Measurements from ENCODE around the gene WNT9B. TPM values are rescaled to one million over a fixed set of nuclear protein-coding genes. Genes with fewer than 3 reads are reported as not detected.

WNT9B gene
- total and polyA plus RNA-seq, 9 of the 15 experiments (the other 6 are each of a cell fraction or from before 2014, with no cell fraction given) = not detected

DNA sequence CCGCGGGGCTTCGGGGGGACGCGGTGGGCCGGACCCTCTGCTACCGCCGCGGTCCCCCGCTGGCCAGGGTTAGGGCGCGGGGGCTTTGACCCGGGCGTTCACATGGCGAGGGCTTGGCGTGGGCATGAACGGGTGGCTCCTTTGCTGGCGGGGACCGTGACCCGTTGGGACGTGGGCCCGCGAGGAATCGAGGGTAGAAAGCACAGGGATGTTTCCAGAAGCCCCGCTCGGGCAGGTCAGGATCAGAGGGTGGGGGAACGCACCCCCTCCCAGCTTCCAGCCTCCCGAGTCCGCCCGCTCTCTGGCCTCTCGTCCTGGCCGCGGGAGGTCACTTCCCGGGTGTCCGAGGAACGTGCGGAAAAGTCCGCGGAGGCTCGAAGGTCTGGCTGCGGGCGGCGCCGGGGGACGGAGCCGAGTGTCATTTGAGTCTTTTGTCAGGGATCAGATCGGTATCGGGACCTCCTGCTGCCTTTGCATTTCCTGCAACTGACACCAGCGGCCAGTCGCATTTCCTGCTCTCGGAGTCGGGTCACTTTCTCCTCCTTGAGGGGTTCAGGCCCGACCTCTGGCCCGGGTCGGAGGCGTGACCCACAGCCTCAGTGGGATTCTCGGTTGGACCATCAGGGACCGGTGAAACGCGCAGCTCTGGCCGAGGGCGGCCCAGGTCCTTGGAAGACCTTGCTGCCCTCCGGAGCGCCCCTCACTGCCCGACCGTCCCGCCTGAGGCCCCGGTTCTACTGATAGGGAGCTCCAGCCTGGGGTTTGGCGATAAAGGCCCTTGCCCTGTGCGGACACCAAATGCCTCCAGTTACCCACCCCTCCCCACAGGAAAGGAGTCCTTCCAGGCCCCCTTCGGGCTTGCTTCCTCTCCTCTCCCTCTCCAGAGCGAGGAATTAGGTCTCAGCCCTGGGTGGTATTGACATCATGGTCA, 32.2 kb upstream of the WNT9B start (continued):
- no peak for TF ChIP-seq SMC3 (conservative IDR thresholded peaks at IDR 0.05; ENCODE audit: insufficient read depth, low read depth, low read length)
- TF ChIP-seq CXXC5 (CRISPR knock-in tag; IDR thresholded peaks at IDR 0.05) = peak; percentile 73
- no peak for TF ChIP-seq ZNF57 (CRISPR knock-in tag; IDR thresholded peaks at IDR 0.05)
- no peak for TF ChIP-seq GTF2E2 (tag; IDR thresholded peaks at IDR 0.05)
- TF ChIP-seq, protein P1, sequence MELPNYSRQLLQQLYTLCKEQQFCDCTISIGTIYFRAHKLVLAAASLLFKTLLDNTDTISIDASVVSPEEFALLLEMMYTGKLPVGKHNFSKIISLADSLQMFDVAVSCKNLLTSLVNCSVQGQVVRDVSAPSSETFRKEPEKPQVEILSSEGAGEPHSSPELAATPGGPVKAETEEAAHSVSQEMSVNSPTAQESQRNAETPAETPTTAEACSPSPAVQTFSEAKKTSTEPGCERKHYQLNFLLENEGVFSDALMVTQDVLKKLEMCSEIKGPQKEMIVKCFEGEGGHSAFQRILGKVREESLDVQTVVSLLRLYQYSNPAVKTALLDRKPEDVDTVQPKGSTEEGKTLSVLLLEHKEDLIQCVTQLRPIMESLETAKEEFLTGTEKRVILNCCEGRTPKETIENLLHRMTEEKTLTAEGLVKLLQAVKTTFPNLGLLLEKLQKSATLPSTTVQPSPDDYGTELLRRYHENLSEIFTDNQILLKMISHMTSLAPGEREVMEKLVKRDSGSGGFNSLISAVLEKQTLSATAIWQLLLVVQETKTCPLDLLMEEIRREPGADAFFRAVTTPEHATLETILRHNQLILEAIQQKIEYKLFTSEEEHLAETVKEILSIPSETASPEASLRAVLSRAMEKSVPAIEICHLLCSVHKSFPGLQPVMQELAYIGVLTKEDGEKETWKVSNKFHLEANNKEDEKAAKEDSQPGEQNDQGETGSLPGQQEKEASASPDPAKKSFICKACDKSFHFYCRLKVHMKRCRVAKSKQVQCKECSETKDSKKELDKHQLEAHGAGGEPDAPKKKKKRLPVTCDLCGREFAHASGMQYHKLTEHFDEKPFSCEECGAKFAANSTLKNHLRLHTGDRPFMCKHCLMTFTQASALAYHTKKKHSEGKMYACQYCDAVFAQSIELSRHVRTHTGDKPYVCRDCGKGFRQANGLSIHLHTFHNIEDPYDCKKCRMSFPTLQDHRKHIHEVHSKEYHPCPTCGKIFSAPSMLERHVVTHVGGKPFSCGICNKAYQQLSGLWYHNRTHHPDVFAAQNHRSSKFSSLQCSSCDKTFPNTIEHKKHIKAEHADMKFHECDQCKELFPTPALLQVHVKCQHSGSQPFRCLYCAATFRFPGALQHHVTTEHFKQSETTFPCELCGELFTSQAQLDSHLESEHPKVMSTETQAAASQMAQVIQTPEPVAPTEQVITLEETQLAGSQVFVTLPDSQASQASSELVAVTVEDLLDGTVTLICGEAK (IDR thresholded peaks at IDR 0.05) = peak; percentile 52
- TF ChIP-seq, protein P1 (CRISPR knock-in tag; IDR thresholded peaks at IDR 0.05) = no peak
- TF ChIP-seq MCM7 (IDR thresholded peaks at IDR 0.05) = no peak
- TF ChIP-seq ZNF12 (CRISPR knock-in tag; IDR thresholded peaks at IDR 0.05) = no peak
- TF ChIP-seq ZBED1 (IDR thresholded peaks at IDR 0.05) = 0 out of 2 replicates have a peak, but pooled peaks have one; percentile 33
- TF ChIP-seq, protein P2, sequence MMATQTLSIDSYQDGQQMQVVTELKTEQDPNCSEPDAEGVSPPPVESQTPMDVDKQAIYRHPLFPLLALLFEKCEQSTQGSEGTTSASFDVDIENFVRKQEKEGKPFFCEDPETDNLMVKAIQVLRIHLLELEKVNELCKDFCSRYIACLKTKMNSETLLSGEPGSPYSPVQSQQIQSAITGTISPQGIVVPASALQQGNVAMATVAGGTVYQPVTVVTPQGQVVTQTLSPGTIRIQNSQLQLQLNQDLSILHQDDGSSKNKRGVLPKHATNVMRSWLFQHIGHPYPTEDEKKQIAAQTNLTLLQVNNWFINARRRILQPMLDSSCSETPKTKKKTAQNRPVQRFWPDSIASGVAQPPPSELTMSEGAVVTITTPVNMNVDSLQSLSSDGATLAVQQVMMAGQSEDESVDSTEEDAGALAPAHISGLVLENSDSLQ (IDR thresholded peaks at IDR 0.05) = no peak
- TF ChIP-seq XRCC5 (IDR thresholded peaks at IDR 0.05; ENCODE audit: low read depth, low read length) = no peak
- TF ChIP-seq POLR2H (tag; IDR thresholded peaks at IDR 0.05; ENCODE audit: low read depth) = no peak
- no peak for TF ChIP-seq ZNF212 (CRISPR knock-in tag; IDR thresholded peaks at IDR 0.05)
- TF ChIP-seq, protein P3, sequence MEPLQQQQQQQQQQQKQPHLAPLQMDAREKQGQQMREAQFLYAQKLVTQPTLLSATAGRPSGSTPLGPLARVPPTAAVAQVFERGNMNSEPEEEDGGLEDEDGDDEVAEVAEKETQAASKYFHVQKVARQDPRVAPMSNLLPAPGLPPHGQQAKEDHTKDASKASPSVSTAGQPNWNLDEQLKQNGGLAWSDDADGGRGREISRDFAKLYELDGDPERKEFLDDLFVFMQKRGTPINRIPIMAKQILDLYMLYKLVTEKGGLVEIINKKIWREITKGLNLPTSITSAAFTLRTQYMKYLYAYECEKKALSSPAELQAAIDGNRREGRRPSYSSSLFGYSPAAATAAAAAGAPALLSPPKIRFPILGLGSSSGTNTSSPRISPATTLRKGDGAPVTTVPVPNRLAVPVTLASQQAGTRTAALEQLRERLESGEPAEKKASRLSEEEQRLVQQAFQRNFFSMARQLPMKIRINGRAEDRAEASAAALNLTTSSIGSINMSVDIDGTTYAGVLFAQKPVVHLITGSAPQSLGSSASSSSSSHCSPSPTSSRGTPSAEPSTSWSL (CRISPR knock-in tag; IDR thresholded peaks at IDR 0.05; ENCODE audit: borderline replicate concordance) = 0 out of 2 replicates have a peak, but pooled peaks have one; percentile 10
- TF ChIP-seq, protein P4, sequence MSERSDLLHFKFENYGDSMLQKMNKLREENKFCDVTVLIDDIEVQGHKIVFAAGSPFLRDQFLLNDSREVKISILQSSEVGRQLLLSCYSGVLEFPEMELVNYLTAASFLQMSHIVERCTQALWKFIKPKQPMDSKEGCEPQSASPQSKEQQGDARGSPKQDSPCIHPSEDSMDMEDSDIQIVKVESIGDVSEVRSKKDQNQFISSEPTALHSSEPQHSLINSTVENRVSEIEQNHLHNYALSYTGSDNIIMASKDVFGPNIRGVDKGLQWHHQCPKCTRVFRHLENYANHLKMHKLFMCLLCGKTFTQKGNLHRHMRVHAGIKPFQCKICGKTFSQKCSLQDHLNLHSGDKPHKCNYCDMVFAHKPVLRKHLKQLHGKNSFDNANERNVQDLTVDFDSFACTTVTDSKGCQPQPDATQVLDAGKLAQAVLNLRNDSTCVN (CRISPR knock-in tag; IDR thresholded peaks at IDR 0.05) = no peak

Measured in K562 (cell line).